GM18868 (cell line): Measurements from ENCODE around the gene KLK4.
"Not testable (repeated sequence)": the region's sequence is repeated elsewhere in the genome, so short reads cannot be mapped to it uniquely, and the experiment has no call there.

ENCODE experiments used
- ATAC-seq: cut with Tn5 transposase; IDR thresholded peaks from one replicate; pipeline ENCODE4 v1.9.1; 2021; ENCODE audit warnings: mild to moderate bottlenecking, moderate library complexity; ENCODE audit not compliant: unreplicated experiment

The KLK4 gene

DNA sequence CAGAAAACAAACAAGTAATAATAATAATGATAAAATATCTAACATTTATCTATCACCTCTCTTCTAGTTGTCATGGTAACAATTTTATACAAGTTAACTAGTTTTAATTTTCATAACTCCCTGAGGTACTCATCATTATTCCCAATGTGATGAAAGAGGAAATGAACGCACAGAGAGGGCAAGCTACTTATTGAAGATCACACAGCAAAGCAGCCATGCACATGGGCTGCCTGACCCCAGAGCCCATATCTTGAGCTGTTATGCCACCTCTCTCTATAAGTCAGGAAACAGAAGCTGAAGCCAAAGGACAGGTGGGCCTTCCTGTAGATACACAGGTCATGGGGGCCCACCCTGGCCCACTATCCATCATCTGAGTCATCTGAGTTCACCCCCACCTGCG is 4.9 kb upstream of the KLK4 start:
- no peak for ATAC-seq

DNA sequence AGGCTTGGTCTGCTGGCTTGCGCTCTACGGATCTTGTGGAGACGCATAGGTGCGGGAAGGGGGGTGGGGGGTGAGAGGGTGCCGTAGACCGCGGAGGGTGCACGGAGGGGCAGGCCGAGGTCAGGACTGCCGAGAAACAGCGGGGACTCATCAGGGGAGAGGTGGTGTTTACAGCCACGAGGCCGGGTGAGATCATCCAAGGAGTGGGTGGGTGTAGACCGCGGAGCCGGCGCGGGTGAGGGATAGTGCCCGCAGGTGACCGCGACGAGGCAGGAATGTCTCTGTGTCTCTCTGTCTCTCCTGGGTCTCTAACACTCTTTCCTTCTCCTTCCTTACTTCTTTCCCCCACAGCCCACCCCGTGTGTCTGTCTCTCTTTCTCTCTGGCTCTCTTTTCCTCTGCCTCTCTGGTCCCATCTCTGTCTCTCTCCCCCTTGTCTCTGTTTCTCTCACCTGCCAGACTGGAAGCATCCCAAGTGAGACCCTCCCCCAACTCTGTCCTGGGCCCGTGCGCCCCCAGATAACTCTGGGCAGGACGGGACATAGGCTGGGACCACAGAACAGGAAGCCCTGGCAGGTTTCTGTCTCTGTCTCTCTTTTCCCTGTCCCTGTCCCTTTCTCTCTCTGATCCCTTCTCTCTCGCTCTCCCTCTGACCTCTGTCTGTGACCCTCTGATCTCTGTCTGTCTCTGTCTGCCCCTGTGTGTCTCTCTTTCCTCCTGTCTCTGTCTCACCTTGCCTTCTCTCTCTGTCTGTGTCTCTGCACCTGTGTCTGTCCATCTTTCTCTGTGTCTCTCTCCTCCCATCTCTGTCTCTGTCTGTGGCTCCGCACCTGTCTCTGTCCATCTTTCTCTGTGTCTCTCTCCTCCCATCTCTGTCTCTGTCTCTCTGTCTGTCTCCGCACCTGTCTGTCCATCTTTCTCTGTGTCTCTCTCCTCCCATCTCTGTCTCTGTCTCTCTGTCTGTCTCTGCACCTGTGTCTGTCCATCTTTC is 1.8 kb upstream of the KLK4 start:
- no peak for ATAC-seq

DNA sequence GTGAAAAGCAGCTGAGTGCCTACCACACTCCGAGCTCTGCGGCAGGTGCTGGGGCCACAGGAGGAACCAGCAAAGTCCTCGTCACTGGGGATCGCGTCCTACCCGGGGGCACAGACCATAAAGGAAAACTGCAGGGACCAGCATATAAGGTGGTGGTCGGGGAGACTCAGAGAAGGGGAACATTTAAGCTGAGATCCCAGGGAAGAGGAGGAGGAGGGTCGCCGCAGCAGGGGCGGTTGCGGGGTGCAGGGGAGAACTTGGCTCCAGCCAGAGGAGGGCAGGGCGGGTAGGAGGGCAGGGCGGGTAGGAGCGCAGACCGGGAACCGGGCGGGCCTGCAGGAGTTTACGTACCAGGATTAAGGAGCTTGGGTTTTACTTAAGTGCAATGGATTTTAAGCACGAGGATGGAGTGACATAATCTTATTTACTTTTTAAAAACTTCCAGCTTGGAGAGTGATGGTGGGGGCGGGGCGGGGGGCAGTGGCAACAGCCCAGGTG is 956 bp upstream of the KLK4 start:
- ATAC-seq, result no peak

DNA sequence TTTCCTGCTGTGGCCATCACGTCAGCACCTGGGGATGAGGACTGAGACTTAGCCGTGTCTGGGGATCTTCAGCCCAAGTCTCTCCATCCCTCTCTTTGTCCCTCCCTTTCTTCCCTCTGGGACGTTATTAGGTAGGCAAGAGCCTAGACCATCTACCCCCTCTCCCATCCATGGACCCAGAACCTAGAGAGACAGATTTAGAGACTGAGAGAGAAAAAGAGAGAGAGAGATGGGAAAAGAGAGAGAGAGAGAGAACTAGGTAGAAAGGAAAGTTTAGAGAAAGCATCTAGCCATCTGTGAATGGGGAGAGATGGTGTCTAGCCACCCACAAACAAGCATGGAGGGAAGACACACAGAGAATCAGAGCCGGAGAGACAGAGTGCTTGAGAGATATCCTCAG is 473 bp downstream of the KLK4 start:
- ATAC-seq, result no peak

DNA sequence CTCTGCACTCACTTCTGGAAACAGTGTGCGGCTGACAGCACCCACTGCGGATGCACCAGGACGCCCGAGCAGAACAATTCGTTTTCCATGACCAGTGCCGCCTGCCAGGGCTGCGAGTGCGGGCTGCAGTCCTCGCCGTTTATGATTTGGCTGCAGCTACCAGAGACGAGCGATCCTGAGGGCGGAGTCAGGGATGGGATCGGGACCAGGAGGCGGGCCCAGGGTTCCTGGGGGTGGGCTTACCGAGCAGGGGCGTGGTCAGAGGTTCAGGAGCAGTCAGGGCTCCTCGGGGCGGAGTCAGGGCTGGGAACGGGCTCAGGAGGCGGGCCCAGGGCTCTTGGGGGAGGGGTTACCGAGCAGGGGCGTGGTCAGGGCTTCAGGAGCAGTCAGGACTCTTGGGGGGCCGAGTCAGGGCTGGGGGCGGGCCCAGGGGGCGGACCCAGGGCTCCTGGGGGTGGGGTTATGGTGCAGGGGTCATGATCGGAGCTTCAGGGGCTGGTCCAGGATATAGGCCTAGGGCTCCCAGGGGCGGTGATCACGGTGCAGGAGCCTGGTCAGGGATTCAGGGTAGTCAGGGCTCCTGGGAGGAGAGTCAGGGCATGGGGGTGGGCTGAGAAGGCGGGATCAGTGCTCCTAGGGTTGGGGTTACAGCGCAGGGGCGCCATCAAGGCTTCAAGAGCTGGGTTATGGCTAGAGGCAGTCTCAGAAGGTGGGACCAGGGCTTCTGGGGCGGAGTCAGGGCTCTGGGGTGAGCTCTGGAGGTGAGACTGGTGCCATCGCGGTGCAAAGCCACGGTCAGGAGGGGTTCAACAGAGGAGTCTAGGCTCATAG is 1.7 kb downstream of the KLK4 start:
- peak; percentile 67 for ATAC-seq

DNA sequence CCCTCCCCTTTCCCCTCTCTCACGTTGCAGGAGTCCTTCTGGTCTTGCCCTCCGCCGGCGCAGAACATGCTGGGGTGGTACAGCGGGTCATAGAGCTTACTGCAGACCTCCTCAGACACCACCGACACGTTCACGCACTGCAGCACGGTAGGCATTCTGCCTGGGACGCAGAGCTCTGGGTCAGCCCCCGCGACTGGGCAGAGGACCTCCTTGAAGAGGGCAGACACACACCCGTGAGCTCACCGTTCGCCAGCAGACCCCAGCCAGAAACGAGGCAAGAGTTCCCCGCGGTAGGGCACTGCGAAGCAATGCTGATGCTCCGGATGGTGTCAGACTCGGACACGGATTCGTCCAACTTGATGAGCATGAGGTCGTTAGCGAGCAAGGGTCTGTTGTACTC is 2.9 kb downstream of the KLK4 start:
- ATAC-seq, result no peak

DNA sequence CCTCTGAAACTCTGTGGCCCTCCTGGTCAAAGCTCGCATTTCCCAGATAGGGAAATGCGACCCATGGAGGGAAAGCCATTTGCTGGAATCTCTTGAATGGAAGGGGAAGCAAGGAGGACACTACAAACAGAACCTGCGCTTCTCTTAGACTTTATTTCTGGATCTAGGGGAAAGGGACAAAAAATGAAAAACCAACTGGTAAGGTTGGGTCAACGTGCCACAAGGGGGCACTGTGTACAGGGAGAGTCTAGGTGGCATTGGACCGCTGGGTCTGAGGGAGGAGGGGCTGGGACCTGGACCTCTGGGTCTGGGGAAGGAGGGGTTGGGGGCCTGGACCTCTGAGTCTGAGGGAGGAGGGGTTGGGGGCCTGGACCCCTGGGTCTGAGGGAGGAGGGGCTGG is 5.0 kb downstream of the KLK4 start:
- no peak for ATAC-seq

DNA sequence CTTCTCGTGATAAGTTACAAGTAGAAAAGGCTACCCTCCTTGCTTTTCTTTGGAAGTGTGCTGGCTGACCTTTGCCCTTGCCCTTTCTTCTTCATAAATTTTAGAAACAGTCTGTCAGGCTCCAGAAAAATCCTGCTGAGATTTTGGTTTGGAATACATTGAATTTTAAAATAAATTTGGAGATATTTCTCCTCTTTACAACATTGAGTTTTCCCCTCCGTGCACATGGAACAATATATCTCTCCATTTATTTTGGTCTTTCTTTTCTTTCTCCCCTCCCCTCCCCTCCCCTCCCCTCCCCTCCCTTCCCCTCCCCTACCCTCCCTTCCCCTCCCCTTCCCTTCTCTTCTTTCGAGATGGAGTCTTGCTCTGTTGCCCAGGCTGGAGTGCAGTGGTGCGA is 8.6 kb downstream of the KLK4 start:
- no peak for ATAC-seq

DNA sequence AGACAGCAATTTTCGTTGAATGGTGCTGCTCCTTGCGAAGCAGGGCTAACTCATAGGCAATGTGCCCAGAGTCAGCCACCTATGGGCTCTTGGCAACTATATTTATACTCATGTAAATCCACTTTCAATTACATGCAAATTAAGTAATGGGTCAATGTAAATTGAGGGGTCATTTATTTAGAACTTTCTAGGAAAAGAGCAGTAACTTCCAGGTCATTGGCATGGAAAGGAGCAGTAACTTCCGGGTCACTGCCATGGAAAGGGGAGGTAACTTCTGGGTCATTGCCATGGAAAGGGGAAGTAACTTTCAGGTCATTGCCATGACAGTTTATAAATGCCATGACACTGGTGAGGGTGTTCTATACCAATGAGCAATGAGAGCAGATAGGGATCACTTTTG is 11.6 kb downstream of the KLK4 start:
- no peak for ATAC-seq

DNA sequence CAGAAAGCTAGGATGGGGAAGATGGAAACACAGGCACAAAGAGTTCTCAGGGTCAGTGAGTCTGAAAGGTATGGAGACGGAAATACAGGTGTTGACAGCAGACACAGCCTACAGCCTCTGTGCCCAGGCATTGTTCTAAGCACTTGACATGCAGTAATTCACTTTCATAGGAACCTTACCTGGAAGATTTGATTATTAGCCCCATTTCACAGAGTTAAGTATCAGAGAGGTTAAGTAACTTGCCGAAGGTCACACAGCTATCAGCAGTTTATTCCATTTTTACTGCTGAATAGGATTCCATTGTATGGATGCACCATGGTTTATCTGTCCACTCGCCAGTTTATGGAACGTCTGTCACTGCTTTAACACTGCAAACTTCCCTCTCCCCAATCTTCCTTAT is 13.2 kb downstream of the KLK4 start:
- no peak for ATAC-seq

DNA sequence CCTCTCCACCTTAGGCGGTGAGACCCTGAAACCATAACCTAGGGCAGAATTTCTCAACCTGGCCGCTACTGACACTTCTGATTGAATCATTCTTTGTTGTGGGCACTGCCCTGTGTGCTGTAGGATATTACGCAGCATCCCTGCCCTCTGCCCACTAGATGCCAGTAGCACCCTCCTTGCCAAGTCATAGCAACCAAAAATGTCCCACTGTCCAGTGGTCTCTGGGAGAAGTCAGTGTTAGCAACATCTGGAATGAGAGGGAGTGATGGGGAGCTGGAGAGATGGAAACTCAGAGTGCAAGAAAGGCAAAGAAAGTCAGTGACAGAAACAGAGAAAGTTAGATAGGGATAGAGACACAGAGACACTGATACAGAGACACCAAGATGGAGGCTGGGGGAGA is 13.6 kb downstream of the KLK4 start:
- ATAC-seq, result no peak

DNA sequence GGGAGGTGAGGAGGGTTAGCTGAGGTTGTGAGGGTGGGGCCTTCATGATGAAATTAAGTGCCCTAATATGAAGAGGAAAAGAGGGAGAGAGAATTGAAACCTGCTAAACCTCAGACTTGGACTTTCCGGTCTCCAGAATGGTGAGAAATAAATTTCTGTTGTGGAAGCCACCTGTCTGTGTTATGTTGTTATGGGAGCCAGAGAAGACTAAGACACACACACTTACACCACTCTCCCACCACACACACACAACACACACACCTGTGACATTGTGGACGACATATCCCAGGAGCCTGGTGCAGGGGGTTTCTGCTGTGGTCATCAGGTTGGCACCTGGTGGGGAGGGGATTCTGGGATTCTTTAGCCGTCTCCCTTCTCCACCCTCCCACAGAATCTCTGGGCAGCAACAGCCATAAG is 14.0 kb downstream of the KLK4 start:
- peak; percentile 19 for ATAC-seq

DNA sequence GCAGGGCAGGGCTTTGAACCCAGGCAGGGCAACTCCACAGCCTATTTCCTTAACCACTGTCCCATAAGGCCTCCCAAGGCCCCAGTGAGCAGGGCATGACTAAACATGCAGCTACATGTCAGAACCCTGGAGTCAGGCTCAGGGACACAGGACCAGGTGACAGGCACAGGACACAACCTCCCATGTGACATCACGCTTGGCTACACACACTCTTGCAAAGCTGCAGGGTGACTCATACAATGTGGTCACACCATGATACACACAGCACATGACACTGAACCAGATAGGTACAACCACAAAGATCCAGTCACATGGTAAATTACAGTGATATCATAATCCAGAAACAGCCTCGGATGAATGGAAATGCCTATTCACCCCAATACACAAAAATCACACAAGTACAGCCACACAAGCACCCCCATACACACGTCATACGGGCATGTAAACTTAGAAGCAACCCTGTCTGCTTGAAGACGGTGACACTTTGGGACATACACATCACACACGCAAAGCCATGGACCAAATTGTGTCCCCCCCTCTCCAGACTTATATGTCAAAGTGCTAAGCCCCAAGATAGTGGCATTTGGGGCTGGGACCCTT is 14.5 kb downstream of the KLK4 start:
- ATAC-seq, result peak; percentile 90

DNA sequence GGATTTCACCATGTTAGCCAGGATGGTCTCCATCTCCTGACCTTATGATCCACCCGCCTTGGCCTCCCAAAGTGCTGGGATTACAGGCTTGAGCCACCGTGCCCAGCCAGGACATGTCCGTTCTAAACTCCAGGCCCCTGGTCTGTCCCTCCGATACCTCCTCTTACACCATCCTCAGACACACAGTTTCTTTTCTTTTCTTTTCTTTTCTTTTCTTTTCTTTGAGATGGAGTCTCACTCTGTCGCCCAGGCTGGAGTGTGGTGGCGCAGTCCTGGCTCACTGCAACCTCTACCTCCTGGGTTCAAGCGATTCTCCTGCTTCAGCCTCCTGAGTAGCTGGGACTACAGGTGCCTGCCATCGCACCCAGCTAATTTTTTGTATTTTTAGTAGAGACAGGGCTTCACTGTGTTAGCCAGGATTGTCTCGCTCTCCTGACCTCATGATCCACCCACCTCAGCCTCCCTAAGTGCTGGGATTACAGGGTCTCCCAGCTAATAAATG is 15.1 kb downstream of the KLK4 start:
- ATAC-seq, result not testable (repeated sequence)

DNA sequence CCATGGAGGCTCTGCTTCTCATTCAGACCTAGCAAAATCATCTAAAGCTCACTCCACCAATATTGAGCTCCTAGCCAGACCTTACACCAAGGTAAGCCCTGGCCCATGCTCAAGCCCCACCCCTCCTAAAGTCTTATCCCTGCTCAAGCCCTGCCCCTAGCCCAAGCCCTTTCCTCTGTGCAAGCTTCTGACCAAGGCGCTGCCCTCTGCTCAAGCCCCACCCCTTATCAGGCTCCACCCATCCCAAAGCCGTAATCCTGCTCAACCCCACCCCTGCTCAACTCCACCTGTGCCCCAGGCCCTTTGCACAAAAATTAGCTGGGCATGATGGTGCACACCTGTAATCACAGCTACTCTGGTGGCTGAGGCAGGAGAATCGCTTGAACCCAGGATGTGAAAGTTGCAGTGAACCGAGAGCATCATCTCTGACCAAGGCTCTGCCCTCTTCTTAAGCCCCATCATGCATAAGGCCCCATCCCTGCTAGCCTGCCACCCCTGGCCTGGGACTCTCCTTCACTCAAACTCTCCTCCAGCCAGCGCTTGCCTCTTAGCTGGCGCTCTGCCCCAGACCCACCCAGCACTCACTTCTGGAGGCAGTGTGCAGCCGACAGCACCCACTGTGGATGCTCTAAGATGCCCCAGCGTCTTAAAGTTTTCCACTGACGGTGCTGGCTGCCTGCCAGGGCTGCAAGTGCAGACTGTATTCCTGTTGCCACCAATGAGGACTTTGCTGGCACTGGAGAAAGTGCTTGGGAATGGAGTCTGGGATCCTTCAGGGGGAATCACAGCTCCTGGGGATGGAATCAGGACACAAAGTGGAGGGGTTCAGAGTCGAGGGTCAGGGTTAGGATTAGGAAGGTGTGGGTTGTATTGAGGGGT is 16.5 kb downstream of the KLK4 start:
- ATAC-seq, result no peak

DNA sequence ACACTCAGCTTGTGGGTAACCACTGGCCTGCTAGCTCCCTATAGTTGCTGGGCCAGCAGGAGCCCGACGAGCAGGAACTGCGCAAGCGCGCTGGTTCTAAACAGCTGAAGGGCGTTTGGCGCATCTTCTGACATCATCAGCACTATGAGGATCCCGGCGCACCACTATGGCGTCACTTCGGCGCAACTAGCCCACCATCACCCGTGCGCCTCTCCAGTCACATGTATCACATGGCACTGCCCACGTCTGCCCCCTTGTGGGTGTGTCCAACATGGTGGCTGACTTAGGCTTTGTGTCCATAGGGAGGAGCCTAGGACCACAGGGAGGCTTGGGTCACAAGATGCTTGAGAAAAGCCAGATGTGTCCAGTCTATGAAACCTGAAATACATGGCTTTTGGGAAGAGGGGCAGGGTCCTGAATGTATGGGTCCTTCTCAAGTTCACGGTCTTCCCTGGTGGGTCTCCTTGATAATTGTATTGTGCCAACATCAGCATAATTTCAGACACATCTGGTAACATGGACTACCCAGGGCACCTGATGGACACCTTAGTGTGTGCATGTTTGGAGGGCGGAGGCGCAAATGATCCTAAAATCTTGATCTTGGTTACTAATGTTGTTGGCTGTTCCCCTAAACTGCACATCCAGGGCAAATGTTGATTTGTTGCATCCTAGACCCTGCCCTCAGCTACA is 18.0 kb downstream of the KLK4 start:
- no peak for ATAC-seq

DNA sequence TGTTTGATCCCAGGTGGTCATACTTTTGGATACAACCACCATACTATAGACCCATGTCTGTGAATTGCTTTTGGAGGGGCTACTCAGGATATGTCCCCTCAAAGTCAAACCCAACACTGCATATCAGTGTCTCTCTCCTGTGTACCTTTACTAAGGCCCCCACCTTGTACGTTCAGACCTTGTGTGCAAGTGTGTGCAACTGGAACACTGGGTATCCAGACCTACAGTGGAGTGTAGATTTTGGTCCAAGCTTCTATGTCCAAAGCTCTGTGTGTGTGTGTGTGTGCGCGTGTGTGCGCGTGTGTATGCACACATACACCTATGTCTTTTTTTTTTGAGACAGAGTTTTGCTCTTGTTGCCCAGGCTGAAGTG is 20.0 kb downstream of the KLK4 start:
- ATAC-seq, result no peak

DNA sequence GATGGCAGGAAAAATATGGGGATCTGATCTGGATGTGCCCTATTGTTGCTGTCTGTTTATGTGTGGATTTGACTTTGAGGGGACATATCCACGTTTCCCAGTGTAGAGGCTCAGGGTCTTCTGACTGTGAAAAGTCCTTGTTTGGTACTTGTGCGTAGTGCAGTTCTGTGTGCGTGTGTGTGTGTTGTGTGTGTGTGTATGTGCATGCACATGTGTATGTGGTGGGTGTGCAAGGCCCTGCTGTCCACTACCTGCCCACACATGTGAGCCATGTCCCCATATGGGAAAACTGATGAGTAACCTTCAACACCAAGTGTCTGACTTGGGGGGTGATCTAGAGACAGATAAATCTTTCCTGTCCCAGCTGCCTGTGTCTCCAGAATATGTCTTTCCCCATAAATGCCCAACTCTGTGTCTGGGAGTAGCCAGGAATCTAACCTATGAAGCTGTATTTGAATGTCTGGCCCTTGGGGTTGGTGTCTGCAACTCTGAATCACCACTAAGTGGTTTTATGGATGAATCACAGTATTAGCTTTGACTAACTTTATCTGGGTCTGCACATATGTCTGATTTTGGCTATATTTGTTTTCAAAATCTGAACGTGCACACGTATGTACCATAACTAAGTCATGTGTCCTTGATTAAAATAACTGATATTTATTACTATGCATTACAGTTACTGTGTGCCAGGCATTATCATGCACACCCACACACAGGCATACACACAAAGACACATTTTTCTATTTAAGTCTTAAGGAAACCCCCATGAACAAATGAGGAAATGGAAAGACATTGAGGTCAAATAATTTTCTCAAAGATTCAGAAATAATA is 20.6 kb downstream of the KLK4 start:
- ATAC-seq, result no peak

DNA sequence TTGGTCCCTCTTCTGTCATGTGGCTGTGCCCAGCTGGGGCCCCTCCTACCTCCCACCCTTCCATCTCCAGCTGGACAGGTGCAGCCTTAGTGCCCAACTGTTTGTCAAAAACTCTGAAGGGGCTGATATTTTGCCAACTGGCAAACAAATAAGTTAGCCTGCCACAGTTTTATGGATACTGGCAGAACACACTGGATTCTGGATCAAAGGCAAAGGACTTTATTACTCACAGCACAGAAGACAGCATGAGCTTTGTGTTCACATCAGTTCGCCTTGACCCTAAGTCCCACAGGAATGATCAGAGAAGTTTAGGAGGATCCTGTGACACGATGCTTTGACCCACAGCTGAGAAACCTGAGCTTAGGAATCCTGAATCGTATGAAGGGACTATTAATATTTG is 21.6 kb downstream of the KLK4 start:
- no peak for ATAC-seq
